ENCODE measurements around the gene ANKRD52.
"Not testable (repeated sequence)": the region's sequence is repeated elsewhere in the genome, so short reads cannot be mapped to it uniquely, and the experiment has no call there.

The ANKRD52 gene

DNA sequence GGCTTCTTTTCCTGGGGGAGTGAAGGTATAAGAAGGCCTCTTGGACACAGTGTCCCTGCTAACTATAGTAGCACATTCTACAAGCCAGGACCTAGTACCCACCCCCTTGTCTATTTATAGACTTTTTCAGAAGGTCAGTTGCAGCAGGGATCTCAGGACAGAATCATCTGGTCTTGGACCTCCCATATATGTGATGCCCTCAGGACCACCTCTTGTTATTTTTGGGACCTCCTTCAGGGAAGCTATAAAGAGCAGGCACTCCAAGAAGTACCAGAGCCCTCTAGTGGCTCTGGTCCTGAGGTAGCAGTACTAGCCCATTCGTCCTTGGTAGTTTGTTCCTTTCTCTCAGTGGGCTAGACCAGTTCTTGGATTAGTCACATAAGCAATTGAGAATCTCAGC lies 12.8 kb upstream of the ANKRD52 start:
- DNase-seq, result peak; percentile 16

GRCh38 chr12:56267443-56268071 lies 9.4 kb upstream of the ANKRD52 start:
- DNase-seq, result no peak

- peak; percentile 74 for DNase-seq
Measured at GRCh38 chr12:56266693-56267442, 8.7 kb upstream of the ANKRD52 start, which contains the start of gene COQ10A. TSS of gene COQ10A (plus strand) at chr12:56266942. CDS start at chr12:56267119, 177 bp downstream.

DNA sequence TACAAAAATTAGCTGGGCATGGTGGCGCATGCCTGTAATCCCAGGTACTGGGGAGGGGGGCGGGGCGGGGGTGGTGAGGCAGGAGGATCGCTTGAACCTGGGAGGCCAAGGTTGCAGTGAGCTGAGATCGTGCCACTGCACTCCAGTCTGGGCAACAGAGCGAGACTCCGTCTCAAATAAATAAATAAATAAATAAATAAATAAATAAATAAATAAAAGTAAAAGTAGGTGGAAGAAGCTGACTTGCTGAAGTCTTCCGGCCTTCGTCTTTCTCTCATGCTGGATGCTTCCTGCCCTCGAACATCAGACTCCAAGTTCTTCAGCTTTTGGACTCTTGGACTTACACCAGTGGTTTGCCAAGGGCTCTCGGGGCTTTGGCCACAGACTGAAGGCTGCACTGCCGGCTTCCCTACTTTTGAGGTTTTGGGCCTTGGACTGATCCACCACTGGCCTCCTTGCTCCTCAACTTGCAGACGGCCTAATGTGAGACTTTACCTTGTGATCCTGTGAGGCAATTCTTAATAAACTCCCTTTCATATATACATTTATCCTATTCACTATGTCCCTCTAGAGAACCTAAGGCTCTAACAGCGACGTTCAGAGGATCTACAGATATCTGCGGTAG lies 8.0 kb upstream of the ANKRD52 start:
- not testable (repeated sequence) for DNase-seq

DNA sequence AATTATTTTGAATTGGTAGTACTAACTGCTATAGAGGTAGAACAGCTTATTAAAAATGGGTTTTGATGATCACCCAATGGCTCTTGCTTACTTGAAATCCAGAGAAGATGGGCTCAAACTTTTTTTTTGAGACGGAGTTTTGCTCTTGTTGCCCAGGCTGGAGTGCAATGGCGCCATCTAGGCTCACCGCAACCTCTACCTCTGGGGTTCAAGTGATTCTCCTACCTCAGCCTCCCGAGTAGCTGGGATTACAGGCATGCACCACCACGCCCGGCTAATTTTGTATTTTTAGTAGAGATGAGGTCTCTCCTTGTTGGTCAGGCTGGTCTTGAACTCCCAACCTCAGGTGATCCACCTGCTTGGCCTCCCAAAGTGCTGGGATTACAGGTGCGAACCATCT lies 4.8 kb upstream of the ANKRD52 start:
- not testable (repeated sequence) for DNase-seq

DNA sequence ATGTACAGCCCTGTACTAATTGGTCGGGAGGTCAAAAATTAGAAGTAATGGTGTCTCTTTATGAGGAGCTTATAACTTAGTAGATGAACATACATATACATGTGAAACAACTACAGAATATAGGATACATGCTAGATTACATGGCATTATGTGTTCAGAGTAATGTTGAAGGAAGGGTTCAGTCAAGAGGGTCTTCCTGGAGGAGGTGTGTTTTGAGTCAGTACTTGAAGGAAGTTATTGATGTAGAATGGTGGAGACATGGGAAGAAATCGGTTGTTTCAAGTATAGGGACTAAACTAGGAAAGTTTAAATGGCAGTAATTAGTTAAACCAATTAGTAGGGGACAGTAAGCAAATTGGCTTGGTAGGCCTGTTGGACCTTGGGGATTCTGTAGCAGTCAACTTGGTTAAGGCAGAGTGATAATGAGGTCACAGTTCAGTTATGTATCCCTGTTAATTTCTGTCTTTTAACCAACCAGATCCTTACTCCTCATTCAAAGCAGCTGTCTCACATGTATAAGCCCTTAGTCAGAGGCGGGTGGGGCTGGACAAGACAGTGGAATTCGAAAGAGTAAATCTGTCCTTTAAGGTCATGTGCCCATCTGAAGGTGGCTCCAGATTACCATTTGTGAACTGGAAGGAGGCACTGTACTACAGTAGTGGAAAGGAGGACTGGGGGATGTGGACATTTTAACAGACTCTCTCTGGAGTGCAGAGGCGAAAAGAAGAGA lies 3.5 kb upstream of the ANKRD52 start:
- peak; percentile 30 for DNase-seq

GRCh38 chr12:56260921-56261320 lies 2.7 kb upstream of the ANKRD52 start:
- DNase-seq, result no peak

DNA sequence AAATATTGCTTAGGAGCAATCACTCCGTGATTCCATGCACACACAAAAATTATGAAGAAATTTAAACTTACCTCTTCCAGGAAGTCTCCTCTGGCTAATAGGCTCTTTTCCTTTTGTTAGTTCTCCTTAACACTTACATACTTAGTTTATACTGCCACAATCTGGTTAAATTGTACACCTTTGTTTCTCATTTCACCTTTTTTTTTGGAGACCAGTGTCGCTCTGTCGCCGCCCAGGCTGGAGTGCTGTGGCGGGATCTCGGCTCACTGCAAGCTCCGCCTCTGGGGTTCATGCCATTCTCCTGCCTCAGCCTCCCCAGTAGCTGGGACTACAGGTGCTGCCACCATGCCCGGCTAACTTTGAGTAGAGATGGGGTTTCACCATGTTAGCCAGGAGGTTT lies 2.2 kb upstream of the ANKRD52 start:
- no peak for DNase-seq

GRCh38 chr12:56258820-56259183 lies 618 bp upstream of the ANKRD52 start:
- DNase-seq, result no peak

DNA sequence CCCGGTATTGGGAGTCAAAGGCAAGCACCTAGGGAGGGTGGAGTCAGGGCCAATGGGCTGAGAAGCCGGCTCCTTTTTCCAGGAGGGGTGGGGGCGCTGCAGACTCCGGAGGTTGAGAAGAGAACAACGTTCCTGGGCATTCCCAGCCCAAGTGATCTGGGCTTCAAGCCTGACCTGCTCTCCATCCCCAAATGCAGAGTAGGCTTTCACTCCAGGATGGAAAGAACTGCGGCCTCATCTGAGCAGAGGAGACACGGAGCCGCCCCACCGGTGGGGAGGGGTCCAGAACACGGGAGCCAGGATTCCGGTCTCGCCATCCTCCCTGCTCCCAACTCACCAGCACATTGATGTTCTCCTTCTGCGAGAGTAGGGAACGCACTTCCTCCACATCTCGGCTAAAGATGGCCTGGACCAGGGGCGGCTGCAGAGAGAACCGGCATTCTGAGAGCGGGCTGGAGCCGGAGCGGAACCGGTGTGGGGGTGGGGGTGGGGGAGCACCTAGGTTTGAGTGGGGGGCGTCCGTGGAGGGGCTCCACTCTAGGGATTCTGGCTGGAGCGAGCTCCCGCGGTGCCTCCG lies 605 bp downstream of the ANKRD52 start:
- peak; percentile 10 for DNase-seq

DNA sequence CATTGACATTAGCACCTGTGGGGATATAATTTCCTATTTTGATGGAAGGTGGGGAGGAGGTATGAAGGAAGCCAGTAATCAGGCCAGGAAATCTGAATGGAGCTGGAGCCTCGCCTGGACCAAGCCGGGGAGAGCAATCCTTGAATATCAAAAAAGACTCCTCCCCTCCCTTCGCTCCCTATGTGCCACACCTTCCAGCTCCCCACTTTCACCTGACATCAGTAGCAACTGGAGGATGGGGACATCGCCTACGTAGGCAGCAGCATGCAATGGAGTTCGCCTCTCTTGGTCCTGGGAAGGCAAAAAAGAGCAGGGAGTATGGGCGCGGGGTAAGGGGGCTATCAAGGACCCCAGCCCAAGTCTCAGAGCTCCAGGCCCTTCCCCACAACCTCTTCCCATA lies 1.1 kb downstream of the ANKRD52 start:
- no peak for DNase-seq

GRCh38 chr12:56256326-56256960 lies 1.7 kb downstream of the ANKRD52 start:
- DNase-seq, result no peak

DNA sequence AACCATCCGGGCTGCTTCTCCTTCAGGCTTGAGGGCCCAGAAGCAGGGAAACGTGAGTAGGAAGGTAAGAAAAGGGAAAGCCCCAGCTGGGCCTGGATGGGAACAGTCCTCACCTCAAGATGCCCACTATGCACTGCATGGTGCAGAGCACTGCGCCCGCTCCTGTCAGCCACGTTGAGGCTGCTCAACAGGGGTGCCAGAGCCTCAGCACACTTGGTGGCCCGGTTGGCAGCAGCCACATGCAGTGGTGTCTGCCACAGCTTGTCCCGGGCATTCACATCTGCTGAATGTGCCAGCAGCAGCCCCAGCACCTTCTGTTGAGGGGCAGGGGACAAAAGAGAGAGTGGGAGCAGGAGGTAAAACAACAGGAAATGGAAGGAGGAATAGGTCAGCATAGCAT lies 2.5 kb downstream of the ANKRD52 start:
- no peak for DNase-seq

DNA sequence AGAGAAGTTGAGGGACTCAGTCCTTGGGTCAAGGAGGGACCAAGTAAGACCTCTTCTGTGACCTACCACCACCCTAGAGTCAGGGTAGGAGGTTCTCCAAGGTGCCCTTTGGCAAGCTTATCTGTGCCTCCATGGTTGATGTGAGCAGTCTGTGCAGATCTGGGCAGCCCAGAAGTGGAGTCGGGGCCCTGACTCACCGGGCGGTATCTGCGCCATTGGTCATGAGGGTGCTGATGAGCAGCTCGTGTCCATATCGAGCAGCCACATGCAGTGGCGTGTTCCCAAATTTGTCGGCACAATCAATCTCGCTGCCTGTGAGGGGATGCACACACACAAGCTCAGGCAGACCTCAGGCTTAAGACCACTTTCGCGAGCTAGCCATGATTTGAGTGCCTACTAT lies 5.1 kb downstream of the ANKRD52 start:
- DNase-seq, result no peak

GRCh38 chr12:56252649-56253048 lies 5.5 kb downstream of the ANKRD52 start:
- DNase-seq, result no peak

GRCh38 chr12:56248711-56249110 lies 9.5 kb downstream of the ANKRD52 start:
- DNase-seq, result no peak

DNA sequence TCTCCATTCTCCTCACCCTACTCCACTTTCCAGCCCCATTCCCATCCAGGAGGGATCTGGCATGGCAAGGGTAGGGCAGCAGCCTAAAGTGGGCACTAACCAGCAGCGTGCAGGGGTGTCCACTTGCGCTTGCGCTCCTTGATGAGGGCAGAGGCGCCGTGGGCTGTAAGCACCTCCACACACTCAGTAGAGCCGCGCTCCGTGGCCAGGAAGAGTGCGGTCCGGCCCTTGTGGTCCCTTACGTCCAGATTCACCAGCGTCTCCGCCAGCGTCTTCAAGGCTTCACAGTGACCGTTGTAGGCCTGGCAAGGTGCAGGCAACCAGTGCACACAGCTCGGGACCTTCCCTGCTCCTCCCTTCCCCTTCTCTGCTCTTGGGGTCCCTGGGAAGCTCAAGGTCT lies 10.3 kb downstream of the ANKRD52 start:
- DNase-seq, result no peak

DNA sequence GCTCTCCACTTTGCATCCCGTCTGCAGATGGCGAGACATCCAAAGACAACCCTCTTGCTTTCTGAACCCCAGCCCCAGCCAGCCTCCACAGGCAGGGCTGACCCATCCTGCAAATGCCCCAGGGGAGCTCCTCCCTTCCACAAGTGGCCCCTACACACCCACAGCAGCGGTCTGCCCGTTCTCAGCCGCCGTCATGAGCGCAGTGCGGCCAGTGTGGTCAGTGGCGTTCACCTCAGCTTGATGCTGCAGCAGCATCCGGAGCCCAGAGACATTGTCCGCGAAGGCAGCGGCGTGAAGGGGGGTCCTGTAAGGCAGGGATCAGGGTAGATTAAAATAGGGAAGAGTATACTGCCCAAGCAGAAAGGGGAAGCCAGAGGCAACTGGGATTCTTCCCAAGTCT lies 13.7 kb downstream of the ANKRD52 start:
- DNase-seq, result no peak

DNA sequence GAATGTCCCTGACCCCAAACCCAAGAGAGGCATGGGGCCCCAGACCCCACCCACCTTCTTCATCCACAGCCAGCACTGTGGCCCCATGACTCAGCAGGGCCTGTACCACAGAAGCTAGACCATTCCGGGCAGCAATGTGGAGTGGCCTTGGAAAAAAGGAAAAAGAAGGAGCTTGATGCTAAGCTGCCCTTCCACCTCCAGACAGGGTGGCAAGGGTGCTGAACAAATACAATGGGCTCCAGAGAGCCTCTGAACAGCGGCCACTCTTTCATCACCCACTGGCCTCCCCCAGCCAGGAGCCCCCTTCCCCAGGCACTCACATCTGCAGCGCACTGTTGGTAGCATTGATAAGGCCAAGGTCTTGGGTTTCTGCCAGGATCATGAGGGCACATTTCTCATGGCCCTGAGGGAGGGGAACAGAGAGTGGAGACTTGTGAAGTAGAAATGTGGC lies 14.4 kb downstream of the ANKRD52 start:
- no peak for DNase-seq

DNA sequence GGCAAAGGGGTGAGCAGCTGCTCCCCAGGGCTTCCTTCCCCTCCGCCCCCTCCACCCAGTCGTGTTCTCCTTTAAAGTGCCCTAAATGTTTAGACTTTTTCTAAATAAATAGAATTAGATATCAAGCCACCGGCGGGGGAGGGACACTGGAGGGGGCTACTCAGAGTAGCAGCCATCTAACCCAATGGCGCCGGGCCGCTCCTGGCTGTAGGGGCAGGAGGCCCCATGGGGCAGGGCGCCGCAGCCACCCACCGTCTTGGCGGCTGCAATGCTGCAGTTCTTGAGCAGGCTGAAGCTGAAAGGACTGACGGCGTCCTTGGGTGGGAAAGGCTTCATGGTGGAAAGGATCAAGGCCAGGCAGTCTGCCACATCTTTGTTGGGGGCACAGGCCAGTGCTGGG lies 15.2 kb downstream of the ANKRD52 start:
- DNase-seq, result no peak

GRCh38 chr12:56241424-56242303 lies 16.5 kb downstream of the ANKRD52 start:
- DNase-seq, result no peak

DNA sequence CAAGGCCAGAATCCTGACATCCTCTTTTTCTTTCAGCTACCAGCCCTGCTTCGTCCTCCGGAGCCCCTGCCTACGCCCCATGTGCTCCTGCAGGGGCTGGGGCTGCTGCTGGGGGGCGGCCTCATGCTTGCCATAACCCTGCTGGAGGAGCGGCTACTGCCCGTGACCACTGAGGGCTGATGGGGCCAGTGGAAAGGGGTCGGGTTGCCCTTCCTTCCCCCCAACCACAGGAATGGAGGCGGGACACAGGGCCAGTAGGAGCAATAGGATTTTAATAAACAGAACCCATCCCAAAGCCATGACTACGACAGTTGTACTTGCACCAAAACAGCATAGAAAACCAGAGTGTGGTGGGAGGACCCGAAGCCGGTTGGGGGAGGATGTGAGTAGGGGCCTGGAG lies 20.6 kb downstream of the ANKRD52 start:
- no peak for DNase-seq

All from inflammatory macrophage treated with lipopolysaccharide for 4 hours (primary cell).